HG02970 (cell line): ENCODE results near the gene UNC13A.

Source experiments
- ATAC-seq: cut with Tn5 transposase; IDR thresholded peaks from one replicate; pipeline ENCODE4 v1.9.1; 2021; ENCODE audit warnings: mild to moderate bottlenecking, moderate library complexity, moderate number of reproducible peaks; ENCODE audit not compliant: unreplicated experiment, low FRiP score

Gene UNC13A

DNA sequence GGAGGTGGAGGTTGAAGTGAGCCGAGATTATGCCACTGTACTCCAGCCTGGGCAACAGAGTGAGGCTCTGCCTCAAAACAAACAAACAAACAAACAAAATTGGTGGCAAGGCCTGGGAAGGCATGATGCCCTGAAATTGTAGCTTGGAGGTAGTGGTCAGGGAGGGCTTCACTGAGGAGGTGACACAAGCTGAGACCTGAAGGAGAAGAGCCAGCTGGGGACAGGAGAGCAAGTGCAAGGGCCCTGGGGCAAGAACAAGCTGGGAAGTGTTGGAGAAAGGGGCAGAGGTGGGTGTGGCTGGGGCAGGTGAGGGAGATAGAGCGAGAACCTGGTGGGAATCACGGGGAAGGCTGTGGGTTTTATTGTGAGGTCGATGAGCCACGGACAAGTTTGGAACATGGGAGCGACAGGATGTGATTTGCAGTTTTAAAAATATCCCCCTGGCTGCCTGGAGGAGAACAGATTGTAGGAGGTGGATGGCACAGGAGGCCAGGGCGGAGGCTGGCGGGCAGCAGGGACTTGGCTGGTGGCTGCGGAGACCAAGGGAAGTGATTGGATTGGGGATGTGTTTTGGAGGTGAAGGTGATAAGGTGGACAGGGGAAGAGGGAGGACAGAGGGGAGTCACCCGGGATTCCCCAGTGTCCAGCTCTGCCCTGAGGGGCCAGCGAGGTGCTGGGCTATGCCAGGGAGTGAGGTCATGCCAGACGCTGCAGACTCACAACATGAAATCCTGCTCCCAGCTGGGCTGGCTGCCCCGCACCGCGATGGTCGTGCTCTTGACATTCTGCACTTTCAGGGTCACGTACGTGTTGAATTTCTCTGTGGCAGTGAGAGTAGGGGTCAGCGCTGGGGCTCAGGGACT is 14.0 kb downstream of the UNC13A start:
- no peak for ATAC-seq

GRCh38 chr19:17671906-17672305 is 16.2 kb downstream of the UNC13A start:
- ATAC-seq, result no peak

- ATAC-seq, result no peak
Measured at GRCh38 chr19:17669419-17669818, 18.7 kb downstream of the UNC13A start.

GRCh38 chr19:17665058-17665457 is 23.1 kb downstream of the UNC13A start:
- no peak for ATAC-seq

GRCh38 chr19:17659996-17660395 is 28.2 kb downstream of the UNC13A start:
- ATAC-seq, result no peak

- ATAC-seq, result no peak
Measured at GRCh38 chr19:17658666-17659065, 29.5 kb downstream of the UNC13A start.

GRCh38 chr19:17658240-17658639 is 29.9 kb downstream of the UNC13A start:
- ATAC-seq, result no peak

DNA sequence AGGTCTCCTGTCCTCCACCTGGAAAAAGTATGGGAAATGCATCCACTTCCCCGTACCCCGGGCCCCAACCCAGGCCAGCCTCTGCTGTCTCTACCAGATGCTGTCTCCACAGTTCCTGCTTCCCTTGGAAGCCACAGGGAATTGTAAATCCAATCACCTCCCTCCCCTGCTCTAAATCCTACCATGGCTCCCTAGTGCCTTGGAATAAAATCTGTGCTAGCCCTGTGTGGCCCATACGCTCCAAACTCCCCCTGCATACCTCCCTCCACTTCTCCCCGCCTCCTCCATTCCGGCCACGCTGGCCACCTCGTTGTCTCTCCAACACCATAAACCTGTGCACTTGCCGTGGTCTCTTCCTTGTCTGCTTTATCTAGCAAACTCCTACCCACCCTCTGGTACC is 31.2 kb downstream of the UNC13A start:
- ATAC-seq, result no peak

- no peak for ATAC-seq
Measured at GRCh38 chr19:17655751-17656472, 32.2 kb downstream of the UNC13A start.

- ATAC-seq, result no peak
Measured at GRCh38 chr19:17654993-17655392, 33.2 kb downstream of the UNC13A start.

- no peak for ATAC-seq
Measured at GRCh38 chr19:17652627-17653026, 35.5 kb downstream of the UNC13A start.

DNA sequence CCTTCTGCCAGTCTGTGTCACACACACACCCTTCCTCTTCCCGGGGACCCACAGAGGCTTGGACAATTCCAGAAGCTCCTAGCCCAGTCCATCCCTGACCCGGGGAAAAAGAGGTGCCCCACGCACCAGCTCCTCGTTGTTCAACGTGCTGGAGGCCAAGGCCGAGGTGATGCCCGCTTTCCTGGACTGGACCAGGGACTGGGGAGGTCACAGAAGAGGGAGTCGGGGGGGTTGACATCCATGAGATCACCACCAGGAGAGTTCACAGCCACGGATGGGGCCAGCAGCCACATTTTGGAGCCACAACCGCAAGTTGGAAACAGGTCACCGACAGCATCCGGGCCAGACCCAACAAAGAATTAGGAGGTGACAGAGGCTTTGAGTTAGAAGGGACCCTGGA is 39.4 kb downstream of the UNC13A start:
- no peak for ATAC-seq

DNA sequence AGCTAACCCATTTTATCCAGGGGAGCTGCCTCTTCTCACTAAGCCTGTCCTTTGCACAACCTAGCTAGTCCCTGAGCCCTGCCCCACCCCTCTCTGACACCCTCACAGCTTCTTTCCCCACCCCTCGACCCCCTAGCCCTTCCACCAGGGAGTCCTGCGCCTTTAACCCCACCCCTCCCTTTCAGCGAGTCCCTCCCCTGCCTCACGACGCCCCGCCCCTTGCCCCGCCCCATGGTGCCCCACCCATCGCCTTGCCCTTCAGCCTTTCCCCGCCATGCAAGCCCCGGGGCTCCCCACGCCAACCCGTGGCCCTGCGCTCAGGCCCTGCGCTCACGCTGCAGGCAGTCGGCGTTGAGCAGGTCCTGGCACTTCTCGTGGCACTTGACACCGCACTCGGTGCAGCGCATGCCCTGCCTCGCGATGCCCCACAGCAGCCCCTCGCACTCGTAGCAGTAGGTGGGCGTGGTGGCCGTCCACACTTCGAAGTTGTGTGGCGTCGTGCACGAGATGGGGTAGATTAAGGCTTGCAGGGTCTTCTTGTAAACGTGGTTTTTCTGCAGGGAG is 40.0 kb downstream of the UNC13A start:
- ATAC-seq, result no peak

GRCh38 chr19:17647071-17648020 is 40.8 kb downstream of the UNC13A start:
- ATAC-seq, result no peak

GRCh38 chr19:17646441-17646840 is 41.7 kb downstream of the UNC13A start:
- no peak for ATAC-seq

GRCh38 chr19:17645339-17645963 is 42.7 kb downstream of the UNC13A start:
- ATAC-seq, result no peak

DNA sequence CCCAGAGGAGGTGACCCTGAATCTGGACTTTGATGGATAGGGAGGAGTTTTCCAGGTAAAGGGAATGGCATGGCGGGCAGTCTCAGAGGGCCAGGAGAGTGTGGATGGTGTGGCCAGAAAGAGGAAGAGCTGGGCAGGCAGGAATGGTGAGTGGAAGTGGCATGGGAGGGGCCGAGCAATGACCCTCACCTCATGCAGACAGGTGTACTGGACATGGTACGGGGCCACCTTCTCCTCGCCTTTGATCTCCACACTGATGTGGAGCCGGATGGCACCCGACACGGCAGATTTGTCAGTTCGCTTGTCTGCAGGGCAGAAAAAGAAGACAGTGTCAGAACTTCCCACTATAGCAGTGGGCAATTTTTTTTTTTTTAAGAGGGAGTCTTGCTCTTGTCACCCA is 45.5 kb downstream of the UNC13A start:
- no peak for ATAC-seq

DNA sequence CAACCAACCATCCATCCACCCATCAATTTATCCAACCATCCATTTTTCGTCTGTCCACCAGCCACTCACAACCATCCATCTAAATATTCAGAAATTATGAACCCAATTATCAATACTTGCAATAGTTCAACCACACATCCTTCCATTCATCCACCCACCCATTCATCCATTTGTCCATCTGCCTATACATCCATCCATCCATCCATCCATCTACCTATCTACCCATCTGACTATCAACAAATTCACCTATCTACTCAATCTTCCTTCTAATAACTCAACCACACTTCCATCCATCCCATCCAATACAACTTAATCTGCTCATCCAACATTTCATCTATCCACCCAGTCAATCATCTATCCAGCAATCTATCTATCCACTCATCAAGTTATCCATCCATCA is 46.3 kb downstream of the UNC13A start:
- ATAC-seq, result no peak

DNA sequence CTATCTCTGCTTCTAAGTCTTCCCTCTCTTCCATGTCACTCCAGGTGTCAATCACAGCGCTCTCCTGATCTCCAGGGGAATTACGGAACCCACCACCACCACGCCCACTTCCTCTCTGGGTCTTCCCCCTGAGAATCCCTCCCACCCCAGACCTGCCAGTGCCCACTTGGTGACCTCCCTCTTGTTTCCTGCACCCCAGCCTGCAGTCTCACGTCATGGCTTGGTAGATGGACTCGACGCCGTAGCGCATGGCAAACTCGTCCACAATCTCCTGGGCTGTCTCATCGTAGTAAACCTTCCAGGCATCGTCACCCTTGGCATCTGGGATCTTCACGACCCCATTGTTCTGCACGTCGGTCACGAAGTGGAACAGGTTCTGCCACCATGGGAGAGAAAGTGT is 47.0 kb downstream of the UNC13A start:
- no peak for ATAC-seq

GRCh38 chr19:17633700-17634099 is 54.5 kb downstream of the UNC13A start:
- no peak for ATAC-seq
